ENCODE data around the gene RPL39L.

- TF ChIP-seq CTCF (conservative IDR thresholded peaks at IDR 0.05; ENCODE audit: low read depth, low read length), result no peak
- TF ChIP-seq RAD21 (IDR thresholded peaks at IDR 0.05; ENCODE audit: low read length), result no peak
- TF ChIP-seq USF2 (IDR thresholded peaks at IDR 0.05; ENCODE audit: low read depth, low read length), result no peak
These were observed 64.5 kb downstream of the RPL39L start for GRCh38 chr3:187074846-187075245.

Measured in IMR-90 (cell line).